ENCODE results near the gene KCNMA1.

KCNMA1 gene

DNA sequence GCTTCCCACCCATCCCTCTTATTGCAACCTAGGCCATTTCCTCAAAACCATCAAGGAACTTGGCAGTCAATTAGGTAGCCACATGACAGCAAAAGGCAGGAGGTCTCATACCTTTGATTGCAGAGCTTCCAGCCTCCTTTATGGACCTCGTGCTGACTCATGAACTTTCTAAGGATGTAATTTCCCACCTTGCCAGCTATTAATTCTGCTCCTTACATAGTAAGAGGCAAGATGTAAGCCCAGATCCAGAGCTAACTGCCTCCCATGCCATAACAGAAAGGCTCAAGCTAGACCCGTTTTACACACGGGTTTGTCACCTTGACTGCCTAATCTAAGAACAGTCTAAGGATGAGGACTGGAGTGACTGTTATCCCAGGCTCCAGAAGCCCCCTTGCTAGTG, 565.7 kb downstream of the KCNMA1 start:
- no peak overlapping the region for H3K4me3 ChIP-seq (ENCODE audit: low read length)
- DNase-seq (ENCODE audit: low read depth), result no peak
- TF ChIP-seq, protein P1, sequence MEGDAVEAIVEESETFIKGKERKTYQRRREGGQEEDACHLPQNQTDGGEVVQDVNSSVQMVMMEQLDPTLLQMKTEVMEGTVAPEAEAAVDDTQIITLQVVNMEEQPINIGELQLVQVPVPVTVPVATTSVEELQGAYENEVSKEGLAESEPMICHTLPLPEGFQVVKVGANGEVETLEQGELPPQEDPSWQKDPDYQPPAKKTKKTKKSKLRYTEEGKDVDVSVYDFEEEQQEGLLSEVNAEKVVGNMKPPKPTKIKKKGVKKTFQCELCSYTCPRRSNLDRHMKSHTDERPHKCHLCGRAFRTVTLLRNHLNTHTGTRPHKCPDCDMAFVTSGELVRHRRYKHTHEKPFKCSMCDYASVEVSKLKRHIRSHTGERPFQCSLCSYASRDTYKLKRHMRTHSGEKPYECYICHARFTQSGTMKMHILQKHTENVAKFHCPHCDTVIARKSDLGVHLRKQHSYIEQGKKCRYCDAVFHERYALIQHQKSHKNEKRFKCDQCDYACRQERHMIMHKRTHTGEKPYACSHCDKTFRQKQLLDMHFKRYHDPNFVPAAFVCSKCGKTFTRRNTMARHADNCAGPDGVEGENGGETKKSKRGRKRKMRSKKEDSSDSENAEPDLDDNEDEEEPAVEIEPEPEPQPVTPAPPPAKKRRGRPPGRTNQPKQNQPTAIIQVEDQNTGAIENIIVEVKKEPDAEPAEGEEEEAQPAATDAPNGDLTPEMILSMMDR (conservative IDR thresholded peaks at IDR 0.05; ENCODE audit: low read depth, low read length), result no peak

DNA sequence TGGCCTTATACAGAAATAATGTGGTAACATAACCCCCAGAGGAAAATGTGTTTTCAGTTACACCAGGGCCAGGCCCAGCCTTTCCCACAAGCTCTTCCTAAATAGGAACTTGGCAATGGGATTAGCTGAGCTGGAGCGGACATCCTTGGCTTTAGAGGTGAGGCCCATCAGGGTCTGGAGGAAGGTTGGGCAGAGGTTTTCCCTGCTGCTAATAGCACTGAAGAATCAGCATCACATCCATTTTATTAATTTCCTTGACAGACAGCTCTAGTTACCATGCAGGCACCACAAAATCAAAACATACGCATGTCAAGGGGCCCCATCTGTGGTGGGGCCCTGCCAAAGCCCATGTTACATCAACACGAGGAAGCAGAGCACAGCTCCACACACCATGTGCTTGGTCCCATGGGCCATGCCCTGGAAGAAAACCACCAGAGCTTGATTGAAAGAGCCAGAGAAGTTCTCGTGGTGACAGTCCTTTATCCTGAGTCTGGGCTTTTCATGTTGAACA, 566.6 kb downstream of the KCNMA1 start:
- no peak overlapping the region for H3K4me3 ChIP-seq (ENCODE audit: low read length)
- DNase-seq (ENCODE audit: low read depth), result no peak
- TF ChIP-seq, protein P1 (conservative IDR thresholded peaks at IDR 0.05; ENCODE audit: low read depth, low read length), result no peak

DNA sequence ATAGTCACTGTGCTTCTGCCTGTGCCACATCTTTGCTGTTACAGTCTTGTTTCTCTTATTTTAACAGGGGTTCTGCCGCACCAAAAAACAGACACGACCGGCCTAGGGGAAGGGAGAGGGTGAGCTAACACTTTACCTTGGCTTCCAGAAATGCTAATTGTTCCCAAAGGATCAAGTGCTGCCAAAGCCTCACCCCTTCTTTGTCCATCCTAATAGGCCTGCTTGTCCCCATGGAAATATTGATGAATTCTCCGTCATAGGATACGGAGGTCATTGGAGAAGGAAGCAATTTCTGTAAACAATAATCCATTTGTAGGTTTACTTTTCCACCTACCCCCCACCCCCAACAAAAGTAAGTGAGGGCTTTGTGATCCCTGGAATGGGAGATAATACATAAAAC, 567.3 kb downstream of the KCNMA1 start:
- DNase-seq (ENCODE audit: low read depth), result no peak
- TF ChIP-seq, protein P1 (conservative IDR thresholded peaks at IDR 0.05; ENCODE audit: low read depth, low read length), result no peak
- no peak overlapping the region for H3K4me3 ChIP-seq (ENCODE audit: low read length)

DNA sequence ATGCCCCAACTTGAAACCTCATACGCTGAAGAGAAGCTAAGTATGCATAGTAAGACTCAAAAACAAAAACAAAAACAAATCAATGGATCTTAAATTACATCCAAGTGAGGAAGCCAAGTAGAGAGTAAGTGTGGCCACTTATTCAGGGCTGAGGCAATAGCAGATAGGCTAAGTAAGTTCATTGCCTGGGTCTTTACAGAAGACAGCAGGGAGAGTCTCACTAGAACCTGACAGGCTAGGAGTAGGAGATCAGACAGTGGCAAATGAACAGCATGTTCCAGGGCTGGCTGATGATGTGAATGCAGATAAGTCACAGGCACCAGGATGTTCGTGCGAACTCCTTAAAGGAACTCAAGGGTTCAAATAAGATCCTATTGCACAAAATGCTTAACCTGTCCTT, 568.6 kb downstream of the KCNMA1 start:
- no peak overlapping the region for H3K4me3 ChIP-seq (ENCODE audit: low read length)
- no peak for DNase-seq (ENCODE audit: low read depth)
- TF ChIP-seq, protein P1 (conservative IDR thresholded peaks at IDR 0.05; ENCODE audit: low read depth, low read length), result no peak

DNA sequence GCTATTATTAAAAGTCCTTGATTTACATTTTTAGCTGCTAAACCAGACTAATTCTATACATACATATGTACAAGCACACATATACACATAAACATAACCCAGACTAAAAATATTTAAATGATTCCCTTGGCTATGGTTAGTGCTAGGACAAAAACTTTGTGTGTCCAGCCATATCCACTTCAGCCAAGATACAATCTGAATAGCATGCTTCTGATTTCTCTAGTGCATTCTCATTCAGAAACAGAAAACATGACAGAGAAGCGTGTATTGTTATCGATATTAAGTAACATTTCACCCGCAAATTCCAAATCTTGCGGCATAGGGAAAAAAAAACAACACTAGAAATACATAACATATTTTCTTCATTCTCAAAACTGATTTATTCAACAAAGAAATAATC, 569.3 kb downstream of the KCNMA1 start:
- no peak for DNase-seq (ENCODE audit: low read depth)
- TF ChIP-seq, protein P1 (conservative IDR thresholded peaks at IDR 0.05; ENCODE audit: low read depth, low read length), result no peak
- H3K4me3 ChIP-seq (ENCODE audit: low read length), result no peak overlapping the region

DNA sequence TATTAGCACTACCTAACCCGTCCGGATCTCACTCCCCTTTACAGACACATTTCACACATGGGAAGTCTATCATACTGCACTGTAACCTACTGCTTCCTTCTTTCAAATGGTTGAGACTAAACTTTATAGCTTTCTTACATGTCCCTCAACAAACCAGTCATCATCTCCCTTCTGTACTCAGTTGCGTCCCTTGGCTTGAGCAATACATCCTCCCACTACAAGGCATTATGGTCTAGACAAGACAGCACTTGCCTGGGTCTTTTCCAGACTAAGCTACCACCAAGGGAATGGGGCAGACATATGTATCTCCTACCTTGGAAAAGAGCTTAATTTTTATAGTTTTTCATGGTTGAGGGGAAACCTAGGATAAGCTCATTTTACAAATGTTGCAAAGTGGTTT, 575.2 kb downstream of the KCNMA1 start:
- no peak overlapping the region for H3K4me3 ChIP-seq (ENCODE audit: low read length)
- no peak for DNase-seq (ENCODE audit: low read depth)
- TF ChIP-seq, protein P1 (conservative IDR thresholded peaks at IDR 0.05; ENCODE audit: low read depth, low read length), result no peak

DNA sequence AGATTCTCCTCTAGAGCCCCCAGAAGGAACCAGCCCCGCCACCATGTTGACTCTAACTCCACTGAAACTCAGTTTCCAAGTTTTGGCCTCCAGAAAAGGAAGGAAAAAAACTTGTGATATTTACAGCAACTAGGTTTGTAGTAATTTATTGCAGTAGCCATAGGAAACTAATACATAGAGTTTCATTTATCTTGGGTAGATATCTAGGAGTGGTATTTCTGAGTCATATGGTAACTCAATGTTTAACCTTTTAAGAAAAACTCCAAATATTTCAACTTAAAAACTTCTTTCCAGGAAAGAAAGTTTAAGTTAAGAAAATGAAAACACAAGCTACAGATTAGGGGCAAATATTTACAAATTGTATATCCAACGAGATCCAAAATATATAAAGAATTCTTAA, 576.7 kb downstream of the KCNMA1 start:
- TF ChIP-seq, protein P1 (conservative IDR thresholded peaks at IDR 0.05; ENCODE audit: low read depth, low read length), result no peak
- DNase-seq (ENCODE audit: low read depth), result no peak
- H3K4me3 ChIP-seq (ENCODE audit: low read length), result no peak overlapping the region

Data from retinal pigment epithelial cell (primary cell).